HG03432 (cell line): Measurements from ENCODE around the gene MTFMT.

Source experiments
- ATAC-seq: cut with Tn5 transposase; IDR thresholded peaks from one replicate; pipeline ENCODE4 v1.9.1; 2021; ENCODE audit warnings: mild to moderate bottlenecking, moderate library complexity; ENCODE audit not compliant: unreplicated experiment

Gene MTFMT

GRCh38 chr15:65060641-65061397 lies 31.4 kb upstream of the MTFMT start:
- no peak for ATAC-seq

GRCh38 chr15:65059931-65060596 lies 30.6 kb upstream of the MTFMT start:
- ATAC-seq, result no peak

GRCh38 chr15:65059369-65059750 lies 29.9 kb upstream of the MTFMT start:
- no peak for ATAC-seq

- ATAC-seq, result no peak
Measured at GRCh38 chr15:65058394-65059368, 29.2 kb upstream of the MTFMT start.

GRCh38 chr15:65057549-65057940 lies 28.1 kb upstream of the MTFMT start:
- no peak for ATAC-seq

GRCh38 chr15:65056868-65057548 lies 27.6 kb upstream of the MTFMT start:
- no peak for ATAC-seq

- ATAC-seq, result no peak
Measured at GRCh38 chr15:65056106-65056505, 26.7 kb upstream of the MTFMT start.

- ATAC-seq, result no peak
Measured at GRCh38 chr15:65055201-65055870, 25.9 kb upstream of the MTFMT start.

- no peak for ATAC-seq
Measured at GRCh38 chr15:65054333-65055200, 25.1 kb upstream of the MTFMT start.

- ATAC-seq, result no peak
Measured at GRCh38 chr15:65052956-65053355, 23.5 kb upstream of the MTFMT start.

GRCh38 chr15:65051266-65051665 lies 21.8 kb upstream of the MTFMT start:
- no peak for ATAC-seq

GRCh38 chr15:65050270-65050669 lies 20.8 kb upstream of the MTFMT start:
- no peak for ATAC-seq

- peak; percentile 89 for ATAC-seq
Measured at GRCh38 chr15:65049418-65049840, 20.0 kb upstream of the MTFMT start.

GRCh38 chr15:65048241-65048640 lies 18.8 kb upstream of the MTFMT start:
- ATAC-seq, result no peak

- ATAC-seq, result no peak
Measured at GRCh38 chr15:65044724-65045481, 15.5 kb upstream of the MTFMT start, which contains the start of gene SLC51B. Gene SLC51B (plus strand): TSS chr15:65045387. CDS start chr15:65050005, 4,618 bp downstream.

GRCh38 chr15:65044218-65044617 lies 14.8 kb upstream of the MTFMT start:
- peak; percentile 55 for ATAC-seq

- ATAC-seq, result no peak
Measured at GRCh38 chr15:65042776-65043327, 13.4 kb upstream of the MTFMT start.

GRCh38 chr15:65041787-65042186 lies 12.3 kb upstream of the MTFMT start:
- ATAC-seq, result no peak
